HG03280 (cell line): Measurements from ENCODE around the gene XRRA1.
"Not testable (repeated sequence)": the region's sequence is repeated elsewhere in the genome, so short reads cannot be mapped to it uniquely, and the experiment has no call there.

Experiments used
- ATAC-seq: cut with Tn5 transposase; IDR thresholded peaks from one replicate; pipeline ENCODE4 v1.9.1; 2021; ENCODE audit warnings: mild to moderate bottlenecking, moderate library complexity; ENCODE audit not compliant: unreplicated experiment

The XRRA1 gene

GRCh38 chr11:74902342-74902741 lies 46.5 kb downstream of the XRRA1 start:
- ATAC-seq = no peak

DNA sequence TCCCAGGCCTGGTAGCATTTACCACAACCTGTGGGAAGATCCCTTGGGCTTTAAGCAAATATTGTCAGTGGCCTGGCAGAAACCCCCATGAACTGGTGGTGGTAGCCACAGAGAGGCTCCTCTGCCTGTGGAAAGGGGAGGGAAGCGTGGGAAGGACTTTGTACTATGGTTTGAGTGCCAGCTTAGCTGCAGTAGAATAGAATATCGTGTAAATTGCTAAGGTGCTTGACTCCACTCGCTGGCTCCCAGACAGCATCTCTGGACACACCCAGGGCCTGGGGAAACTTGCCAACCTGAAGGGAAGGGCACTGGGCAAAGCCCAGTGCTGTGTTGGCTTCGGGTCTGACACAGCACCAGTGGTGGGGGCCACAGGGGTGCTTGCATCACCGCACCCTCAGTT lies 52.6 kb downstream of the XRRA1 start:
- ATAC-seq = no peak

DNA sequence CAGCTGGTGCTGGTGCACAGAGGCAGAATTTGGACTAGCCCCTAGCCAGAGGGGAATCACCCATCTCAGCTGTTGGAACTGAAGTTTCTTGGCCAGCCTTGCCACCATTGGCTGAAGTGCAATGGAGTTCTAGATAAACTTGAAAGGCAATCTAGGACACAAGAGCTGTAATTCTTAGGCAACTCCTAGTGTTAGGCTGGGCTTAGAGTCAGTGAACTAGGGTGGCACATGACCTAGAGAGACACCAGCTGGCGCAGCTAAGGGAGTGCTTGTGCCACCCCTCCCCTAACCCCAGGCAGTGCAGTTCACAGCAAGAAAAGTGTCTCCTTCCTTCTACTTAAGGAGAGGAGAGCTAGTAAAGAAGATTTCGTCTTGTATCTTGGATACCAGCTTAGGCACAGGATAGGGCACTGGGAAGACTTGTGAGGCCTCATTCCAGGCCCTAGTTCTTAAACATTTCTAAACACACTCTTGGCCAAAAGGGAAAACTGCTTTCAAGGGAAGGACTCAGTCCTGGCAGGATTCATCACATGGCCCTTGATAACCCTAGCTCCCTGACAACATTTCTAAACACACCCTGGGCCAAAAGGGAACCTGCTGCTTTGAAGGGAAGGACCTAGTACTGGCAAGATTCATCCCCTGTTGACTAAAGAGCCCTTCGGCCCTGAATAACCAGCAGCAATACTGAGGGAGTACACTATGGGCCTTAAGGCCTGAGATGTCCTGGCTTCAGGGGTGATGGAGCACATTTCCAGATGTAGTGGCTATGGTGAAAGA lies 53.4 kb downstream of the XRRA1 start:
- ATAC-seq = no peak

- not testable (repeated sequence) for ATAC-seq
Observed at GRCh38 chr11:74893015-74893414, 55.9 kb downstream of the XRRA1 start.

- ATAC-seq = no peak
Observed at GRCh38 chr11:74877132-74877531, 71.8 kb downstream of the XRRA1 start.

- ATAC-seq = no peak
Observed at GRCh38 chr11:74871037-74871436, 77.9 kb downstream of the XRRA1 start.

GRCh38 chr11:74870485-74870884 lies 78.4 kb downstream of the XRRA1 start:
- ATAC-seq = no peak

DNA sequence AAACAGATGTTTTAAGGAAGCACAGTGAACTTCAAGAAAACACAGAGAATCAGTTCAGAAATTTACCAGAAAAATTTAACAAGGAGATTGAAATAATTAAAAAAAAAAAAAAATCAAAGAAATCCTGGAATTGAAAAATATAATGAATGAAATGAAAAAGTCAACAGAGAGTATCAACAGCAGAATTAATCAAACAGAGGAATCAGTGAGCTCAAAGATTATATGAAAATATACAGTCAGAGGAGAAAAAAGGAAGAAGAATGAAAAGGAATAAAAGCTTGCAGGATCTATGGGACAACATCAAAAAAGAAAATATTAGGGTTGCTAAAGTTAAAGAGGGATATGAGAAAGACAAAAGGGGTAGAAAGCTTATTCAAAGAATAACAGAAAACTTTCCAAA lies 82.3 kb downstream of the XRRA1 start:
- no peak for ATAC-seq

GRCh38 chr11:74863410-74863809 lies 85.5 kb downstream of the XRRA1 start:
- ATAC-seq = no peak

DNA sequence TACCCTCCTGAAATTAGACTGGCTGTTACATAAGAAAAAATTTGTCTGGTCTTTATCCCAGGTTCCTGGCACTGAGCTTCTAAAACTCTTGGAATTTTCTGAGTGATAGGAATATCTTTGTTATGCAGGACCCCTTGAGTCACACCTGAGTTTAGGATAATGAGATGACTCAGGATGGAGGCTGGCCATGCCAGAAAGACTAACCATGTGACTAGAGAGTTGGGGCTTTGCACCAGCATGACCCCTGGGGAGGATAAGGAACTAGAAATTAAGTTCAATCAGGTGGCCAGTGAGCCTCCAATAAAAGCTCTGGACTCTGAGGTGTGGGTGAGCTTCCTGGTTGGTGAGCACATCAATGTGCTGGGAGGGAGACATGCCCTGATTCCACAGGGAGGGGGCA lies 88.1 kb downstream of the XRRA1 start:
- no peak for ATAC-seq

DNA sequence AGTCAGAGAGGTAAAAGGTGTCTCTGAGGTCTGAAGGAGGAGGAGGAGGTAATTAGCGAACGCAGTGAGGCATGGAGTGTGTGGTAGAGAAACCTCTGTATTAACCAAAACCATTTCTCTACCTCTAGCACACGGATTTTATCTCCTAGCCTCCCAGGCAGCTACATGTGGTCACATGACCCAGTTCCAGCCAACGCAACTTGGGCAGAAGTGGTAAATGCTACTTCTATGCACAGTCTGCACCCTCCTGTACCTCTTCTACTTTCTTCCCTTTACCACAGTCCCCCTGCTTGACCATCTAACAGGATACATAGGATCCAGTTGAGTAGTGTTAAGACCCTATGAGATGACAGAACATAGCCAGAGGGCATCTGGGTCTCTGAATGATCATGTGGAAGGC lies 95.7 kb downstream of the XRRA1 start:
- no peak for ATAC-seq

DNA sequence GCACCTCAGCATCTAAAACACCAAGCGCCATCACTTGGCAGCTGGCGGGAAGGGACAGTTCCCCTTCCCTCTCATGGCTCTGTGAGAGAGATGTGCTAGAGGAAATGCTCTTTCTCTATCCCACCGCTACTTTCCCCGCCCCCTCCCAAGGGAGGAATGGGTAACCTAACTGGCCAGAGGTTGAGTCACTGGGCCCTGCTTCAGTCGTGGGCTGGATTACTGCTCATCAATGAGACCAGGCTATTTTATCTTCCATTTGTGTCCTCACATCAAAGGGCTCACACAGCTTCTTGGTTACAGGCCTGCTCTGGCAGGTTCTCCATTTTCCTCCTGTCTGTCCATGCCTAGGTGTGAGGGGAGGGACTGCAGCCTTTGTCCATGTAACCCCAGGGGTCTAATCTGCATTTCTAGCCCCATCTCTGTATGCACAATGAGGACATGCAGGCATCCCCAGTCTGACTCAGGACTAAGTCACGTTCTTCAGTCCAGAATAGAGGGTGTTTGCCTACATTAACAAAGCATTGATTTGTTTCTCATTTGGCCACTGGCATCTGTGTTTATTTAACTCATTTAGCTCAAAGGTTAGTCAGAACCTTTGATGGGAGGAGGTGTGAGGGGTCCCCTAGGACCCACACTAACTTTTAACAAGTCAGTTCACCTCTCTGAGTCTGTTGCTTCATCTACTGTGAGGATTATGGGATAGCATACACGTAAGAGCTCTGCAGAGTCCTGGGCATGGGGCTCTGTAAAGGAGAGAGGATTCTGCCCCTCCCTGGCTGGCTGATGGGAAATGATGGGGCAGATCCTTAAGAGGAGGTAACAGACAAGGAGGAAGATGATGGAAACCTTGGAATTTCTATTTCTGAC lies 99.1 kb downstream of the XRRA1 start:
- no peak for ATAC-seq

GRCh38 chr11:74847895-74848294 lies 101.0 kb downstream of the XRRA1 start:
- no peak for ATAC-seq

DNA sequence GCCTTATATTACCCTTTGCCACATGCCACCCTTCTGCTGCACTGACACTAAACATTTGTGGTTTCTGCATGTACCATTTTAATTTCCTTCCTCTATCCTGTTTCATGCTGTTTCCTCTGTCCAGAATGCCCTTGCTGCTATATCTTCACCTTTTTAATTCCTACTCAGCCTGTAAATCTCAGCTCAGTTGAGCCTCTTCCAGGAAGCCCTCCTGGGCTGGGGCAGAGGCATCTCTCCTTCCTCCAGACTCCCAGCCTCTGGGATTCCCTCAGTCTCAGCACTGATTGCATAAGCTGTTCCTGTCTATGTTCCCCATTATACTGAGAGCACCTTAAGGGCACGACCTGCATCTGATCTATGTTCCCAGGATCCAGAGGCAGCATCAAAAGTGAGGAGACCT lies 101.5 kb downstream of the XRRA1 start:
- ATAC-seq = no peak

- ATAC-seq = no peak
Observed at GRCh38 chr11:74846770-74847169, 102.1 kb downstream of the XRRA1 start.

DNA sequence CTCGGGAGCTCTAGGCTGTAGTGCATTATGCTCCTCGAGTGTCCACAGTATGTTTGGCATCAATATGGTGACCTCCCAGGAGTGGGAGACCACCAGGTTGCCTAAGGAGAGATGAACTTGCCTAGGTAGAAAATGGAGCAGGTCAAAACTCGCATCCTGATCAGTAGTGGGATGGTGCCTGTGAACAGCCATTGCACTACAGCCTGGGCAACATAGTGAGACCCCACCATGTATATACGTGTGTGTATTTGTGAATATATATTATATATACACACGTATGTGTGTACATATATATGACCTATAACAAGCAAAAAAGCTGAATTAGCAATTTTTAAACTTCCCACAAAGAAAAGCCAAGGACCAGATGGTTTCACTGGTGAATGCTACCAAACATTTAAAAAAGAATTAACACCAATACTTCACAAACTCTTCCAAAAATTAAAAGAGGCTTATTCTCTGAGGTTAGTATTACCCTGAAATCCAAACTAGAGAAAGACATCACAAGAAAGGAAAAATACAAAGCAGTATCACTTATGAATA lies 102.8 kb downstream of the XRRA1 start:
- ATAC-seq = no peak

DNA sequence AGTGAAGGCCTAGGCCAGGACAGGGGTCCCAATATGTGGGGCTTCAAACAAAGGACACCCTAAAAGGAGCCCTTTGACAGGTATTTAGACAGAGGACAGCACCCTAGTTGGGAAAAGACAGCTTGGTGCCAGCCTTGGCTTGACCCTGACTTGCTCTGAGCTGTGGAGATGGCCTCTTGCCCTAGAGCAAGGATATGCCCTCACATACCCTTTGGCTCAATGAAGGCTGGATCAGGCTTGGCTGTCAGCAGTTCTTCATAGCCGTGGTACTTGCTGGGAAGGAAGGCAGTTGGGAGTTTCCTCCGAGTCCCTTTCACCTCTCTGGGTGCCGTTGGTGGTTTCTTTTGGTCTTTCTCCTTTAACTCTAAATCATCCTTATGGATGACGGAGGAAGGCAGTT lies 104.0 kb downstream of the XRRA1 start:
- no peak for ATAC-seq

- no peak for ATAC-seq
Observed at GRCh38 chr11:74844072-74844471, 104.8 kb downstream of the XRRA1 start.

DNA sequence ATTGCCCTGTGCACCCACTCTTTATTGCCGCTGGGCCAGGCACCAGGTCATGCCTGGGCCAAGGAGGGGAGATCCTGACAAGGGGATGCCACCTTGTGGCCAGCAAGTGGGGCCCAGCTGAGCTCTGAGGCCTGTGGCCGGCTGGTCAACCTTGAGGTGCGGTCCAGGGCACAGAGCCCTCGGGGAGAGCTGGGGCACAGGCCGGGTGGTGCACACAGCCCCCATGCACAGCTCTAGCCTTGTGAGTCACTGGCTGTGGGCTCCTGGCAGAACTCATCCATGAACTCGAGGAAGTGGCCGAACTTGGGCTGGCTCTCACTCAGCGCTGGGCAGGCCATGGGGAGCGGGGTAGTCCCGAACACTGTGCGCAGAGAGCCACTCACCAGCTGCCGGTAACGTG lies 105.9 kb downstream of the XRRA1 start:
- no peak for ATAC-seq

GRCh38 chr11:74840486-74840885 lies 108.4 kb downstream of the XRRA1 start:
- no peak for ATAC-seq

DNA sequence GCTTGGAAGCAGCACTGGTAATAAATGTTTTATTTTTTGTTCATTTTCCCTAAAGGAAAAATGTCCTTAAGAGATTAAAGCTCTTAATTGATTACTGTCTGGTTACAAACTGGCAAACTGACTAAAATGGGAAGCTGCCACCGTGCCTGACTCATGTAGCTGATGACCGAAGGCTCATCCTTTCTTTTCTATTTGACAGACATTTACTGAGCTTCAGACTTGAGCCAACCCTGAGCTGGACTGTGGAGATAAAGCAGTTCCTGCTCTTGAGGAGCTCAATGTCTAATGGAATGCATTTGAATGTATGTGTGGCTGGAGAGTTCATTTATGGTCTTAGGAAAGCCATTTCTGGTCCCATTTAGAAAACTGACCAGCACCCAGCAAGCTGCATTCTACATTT lies 108.9 kb downstream of the XRRA1 start:
- no peak for ATAC-seq

GRCh38 chr11:74839446-74839845 lies 109.4 kb downstream of the XRRA1 start:
- ATAC-seq = no peak
